Glutamatergic neuron (in vitro differentiated cells): ENCODE measurements around the gene SH3BGRL2. TPM values are rescaled to one million over a fixed set of nuclear protein-coding genes. Genes with fewer than 3 reads are reported as not detected.
A peak's percentile ranks its signal among the peaks of the same experiment; 100 is the strongest.

Source experiments
- DNase-seq: peaks from one replicate; pipeline ENCODE4 v3.0.0; 2022
- H3K27ac Mint-ChIP-seq: one replicate; pipeline ENCODE4 v1.8.0; 2020; ENCODE audit warnings: mild to moderate bottlenecking, mixed read lengths, inconsistent platforms; ENCODE audit not compliant: unreplicated experiment
- H3K27me3 Mint-ChIP-seq: one replicate; pipeline ENCODE4 v1.8.0; 2020; ENCODE audit warnings: mild to moderate bottlenecking, moderate library complexity, mixed read lengths, inconsistent platforms; ENCODE audit not compliant: unreplicated experiment
- H3K36me3 Mint-ChIP-seq: one replicate; pipeline ENCODE4 v1.8.0; 2020; ENCODE audit warnings: mild to moderate bottlenecking, mixed read lengths, inconsistent platforms; ENCODE audit not compliant: unreplicated experiment
- H3K4me1 Mint-ChIP-seq: one replicate; pipeline ENCODE4 v1.8.0; 2020; ENCODE audit warnings: mild to moderate bottlenecking, low read depth, mixed read lengths, inconsistent platforms; ENCODE audit not compliant: unreplicated experiment
- H3K4me3 Mint-ChIP-seq: one replicate; pipeline ENCODE4 v1.8.0; 2020; ENCODE audit warnings: mild to moderate bottlenecking, mixed read lengths, inconsistent platforms; ENCODE audit not compliant: unreplicated experiment
- H3K9me3 Mint-ChIP-seq: one replicate; pipeline ENCODE4 v1.8.0; 2020; ENCODE audit warnings: mild to moderate bottlenecking, moderate library complexity, mixed read lengths, inconsistent platforms; ENCODE audit not compliant: unreplicated experiment
- CTCF ChIP-seq: fragments of 200-600 bp; sonication (generic); IDR thresholded peaks from one replicate; pipeline ENCODE4 v1.5.0; 2021; ENCODE audit not compliant: partially characterized antibody, unreplicated experiment
- total RNA-seq: library from RNA; stranded (reverse); fragmentation: NEBNext Ultra II Directional; extraction: Animal tissue kit (Norgen Biotek cat#: 25700); gene quantifications from one replicate; pipeline ENCODE4 v1.2.1, GENCODE V29; 2021; ENCODE audit not compliant: unreplicated experiment

Gene SH3BGRL2
- total RNA-seq, 1 donor from 2014 or later: 47.2 TPM

- Mint-ChIP-seq H3K36me3 (no peaks in the 10 kb centered on the region), H3K9me3 (peaks cover 4% of the 10 kb centered on the region), H3K4me3 (no peak overlapping the region), H3K4me1 (peaks cover 4% of the 10 kb centered on the region), H3K27me3 (peaks cover 3% of the 10 kb centered on the region), H3K27ac (no peak overlapping the region)
- DNase-seq: no peak
- TF ChIP-seq CTCF: no peak
Observed at GRCh38 chr6:79627422-79627821, 3.7 kb upstream of the SH3BGRL2 start.

- Mint-ChIP-seq H3K4me1 (peaks cover 7% of the 10 kb centered on the region), H3K9me3 (peaks cover 4% of the 10 kb centered on the region), H3K36me3 (no peaks in the 10 kb centered on the region), H3K27ac (no peak overlapping the region), H3K27me3 (peaks cover 3% of the 10 kb centered on the region), H3K4me3 (no peak overlapping the region)
- no peak for DNase-seq
- TF ChIP-seq CTCF: no peak
Observed at GRCh38 chr6:79628466-79629288, 2.5 kb upstream of the SH3BGRL2 start.

- no peak for DNase-seq
- H3K4me1 Mint-ChIP-seq: peaks cover 16% of the 10 kb centered on the region
- H3K27me3 Mint-ChIP-seq: peaks cover 5% of the 10 kb centered on the region
- peaks cover 6% of the 10 kb centered on the region for H3K9me3 Mint-ChIP-seq
- H3K4me3 Mint-ChIP-seq: peak overlapping the region; percentile 95
- no peaks in the 10 kb centered on the region for H3K36me3 Mint-ChIP-seq
- TF ChIP-seq CTCF: no peak
- H3K27ac Mint-ChIP-seq: peak overlapping the region; percentile 87
Observed at GRCh38 chr6:79630380-79630882, 698 bp upstream of the SH3BGRL2 start.

GRCh38 chr6:79631693-79632172, 604 bp downstream of the SH3BGRL2 start:
- no peak for TF ChIP-seq CTCF
- no peak for DNase-seq
- Mint-ChIP-seq H3K27ac (peak overlapping the region; percentile 84), H3K4me1 (peaks cover 17% of the 10 kb centered on the region), H3K9me3 (peaks cover 6% of the 10 kb centered on the region), H3K36me3 (no peaks in the 10 kb centered on the region), H3K4me3 (peak overlapping the region; percentile 95), H3K27me3 (peaks cover 5% of the 10 kb centered on the region)

- no peak for DNase-seq
- Mint-ChIP-seq H3K27ac (no peak overlapping the region), H3K27me3 (peaks cover 5% of the 10 kb centered on the region), H3K36me3 (no peaks in the 10 kb centered on the region), H3K4me3 (peak overlapping the region; percentile 95), H3K4me1 (peaks cover 17% of the 10 kb centered on the region), H3K9me3 (peaks cover 6% of the 10 kb centered on the region)
- TF ChIP-seq CTCF: no peak
Observed at GRCh38 chr6:79632580-79632979, 1.5 kb downstream of the SH3BGRL2 start.
